Hypothalamus (tissue), 51 donors: Measurements from ENCODE around the gene B4GALT2.

Source experiments
- DNase-seq, 51 donors: peaks; one replicate each; lab custom pipeline; 2025; lab: John Stamatoyannopoulos, UW

The B4GALT2 gene

GRCh38 chr1:44036409-44037139 is 57.6 kb downstream of the B4GALT2 start:
- peak in 42 of 51 donors; percentile 18 to 85 (median 58) for DNase-seq

- no peak for DNase-seq
These were observed 58.1 kb downstream of the B4GALT2 start for GRCh38 chr1:44037154-44037553.

GRCh38 chr1:44038876-44039657 is 60.1 kb downstream of the B4GALT2 start:
- no peak for DNase-seq

GRCh38 chr1:44040418-44040817 is 61.4 kb downstream of the B4GALT2 start:
- no peak for DNase-seq
